ENCODE measurements around the gene CCL20. TPM values are rescaled to one million over a fixed set of nuclear protein-coding genes. Genes with fewer than 3 reads are reported as not detected.

Gene CCL20
- total and polyA plus RNA-seq, 2 of the 13 experiments (the other 11 are each of a cell fraction or from before 2014, with no cell fraction given) = 223 to 903 TPM

DNA sequence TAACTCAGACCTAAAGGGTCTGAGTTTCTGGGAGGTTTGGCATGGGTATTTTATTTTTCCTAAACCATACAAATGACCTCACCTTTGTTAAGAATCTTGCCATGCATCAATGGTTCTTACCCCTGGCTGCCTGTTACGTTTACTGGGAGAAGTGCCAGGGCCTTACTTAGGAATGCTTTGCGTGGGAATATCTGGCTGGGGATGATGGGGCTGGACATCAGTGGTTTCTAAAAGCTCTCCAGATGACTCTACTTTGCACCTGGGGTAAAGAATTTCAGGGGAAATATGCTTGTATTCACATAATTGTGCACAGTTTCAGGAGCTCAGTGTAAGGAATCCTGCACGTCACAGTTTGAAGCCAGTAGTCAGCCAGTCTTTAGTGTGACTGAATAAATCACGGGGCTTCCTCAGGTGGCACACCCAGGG lies 39.6 kb downstream of the CCL20 start:
- intact Hi-C loops (cut with micrococcal nuclease; ENCODE audit: unreplicated experiment) = no loop called here
- WGBS (ENCODE audit: low lambda C conversion rate) = 32% methylated on average over 4 of the region's 4 CpGs
- Histone ChIP-seq H4K20me1 (ENCODE audit: insufficient read depth, low read length) (no peaks in the 10 kb centered on the region), H3K4me3 (replicated peaks in 1 of 3; ENCODE audit: insufficient read depth in 1 of 3, low read depth in 2 of 3, low read length in 3 of 3) (no peak overlapping the region), H3K36me3 (replicated peaks in 1 of 2; ENCODE audit: control insufficient read depth in 1 of 2, insufficient read depth in 2 of 2, low read length in 2 of 2) (no peaks in the 10 kb centered on the region), H3K27me3 (ENCODE audit: control insufficient read depth in 1 of 2, insufficient read depth in 2 of 2, low read length in 2 of 2) (peaks cover 2 to 13% of the 10 kb centered on the region in 2 experiments; a peak in 3 of 5 replicates), H3K9ac (ENCODE audit: insufficient read depth, low read depth, low read length) (no peak overlapping the region), H3K4me1 (ENCODE audit: insufficient read depth, low read length) (peaks cover 35% of the 10 kb centered on the region), H3K9me3 (ENCODE audit: low read length) (no peaks in the 10 kb centered on the region), H2AFZ (ENCODE audit: low read length) (no peak overlapping the region), H3K4me2 (ENCODE audit: low read depth, low read length) (no peak overlapping the region; the same call in 1 of the 2 replicates), H3K27ac (ENCODE audit: extremely low read length, insufficient read depth, low read length) (no peak overlapping the region), H3K79me2 (ENCODE audit: insufficient read depth, low read length) (no peaks in the 10 kb centered on the region)
- no peak for ATAC-seq
- DNase-seq (ENCODE audit: low spot score) = no peak
- POLR2A ChIA-PET = no interaction called here
- CTCF ChIA-PET (ENCODE audit: low intra/inter-chr PET ratio, low total read pairs) = no interaction called here
- no peak for FAIRE-seq
- BruUV-seq (replicated peaks) = no TSS peak
- TF ChIP-seq, protein P1, sequence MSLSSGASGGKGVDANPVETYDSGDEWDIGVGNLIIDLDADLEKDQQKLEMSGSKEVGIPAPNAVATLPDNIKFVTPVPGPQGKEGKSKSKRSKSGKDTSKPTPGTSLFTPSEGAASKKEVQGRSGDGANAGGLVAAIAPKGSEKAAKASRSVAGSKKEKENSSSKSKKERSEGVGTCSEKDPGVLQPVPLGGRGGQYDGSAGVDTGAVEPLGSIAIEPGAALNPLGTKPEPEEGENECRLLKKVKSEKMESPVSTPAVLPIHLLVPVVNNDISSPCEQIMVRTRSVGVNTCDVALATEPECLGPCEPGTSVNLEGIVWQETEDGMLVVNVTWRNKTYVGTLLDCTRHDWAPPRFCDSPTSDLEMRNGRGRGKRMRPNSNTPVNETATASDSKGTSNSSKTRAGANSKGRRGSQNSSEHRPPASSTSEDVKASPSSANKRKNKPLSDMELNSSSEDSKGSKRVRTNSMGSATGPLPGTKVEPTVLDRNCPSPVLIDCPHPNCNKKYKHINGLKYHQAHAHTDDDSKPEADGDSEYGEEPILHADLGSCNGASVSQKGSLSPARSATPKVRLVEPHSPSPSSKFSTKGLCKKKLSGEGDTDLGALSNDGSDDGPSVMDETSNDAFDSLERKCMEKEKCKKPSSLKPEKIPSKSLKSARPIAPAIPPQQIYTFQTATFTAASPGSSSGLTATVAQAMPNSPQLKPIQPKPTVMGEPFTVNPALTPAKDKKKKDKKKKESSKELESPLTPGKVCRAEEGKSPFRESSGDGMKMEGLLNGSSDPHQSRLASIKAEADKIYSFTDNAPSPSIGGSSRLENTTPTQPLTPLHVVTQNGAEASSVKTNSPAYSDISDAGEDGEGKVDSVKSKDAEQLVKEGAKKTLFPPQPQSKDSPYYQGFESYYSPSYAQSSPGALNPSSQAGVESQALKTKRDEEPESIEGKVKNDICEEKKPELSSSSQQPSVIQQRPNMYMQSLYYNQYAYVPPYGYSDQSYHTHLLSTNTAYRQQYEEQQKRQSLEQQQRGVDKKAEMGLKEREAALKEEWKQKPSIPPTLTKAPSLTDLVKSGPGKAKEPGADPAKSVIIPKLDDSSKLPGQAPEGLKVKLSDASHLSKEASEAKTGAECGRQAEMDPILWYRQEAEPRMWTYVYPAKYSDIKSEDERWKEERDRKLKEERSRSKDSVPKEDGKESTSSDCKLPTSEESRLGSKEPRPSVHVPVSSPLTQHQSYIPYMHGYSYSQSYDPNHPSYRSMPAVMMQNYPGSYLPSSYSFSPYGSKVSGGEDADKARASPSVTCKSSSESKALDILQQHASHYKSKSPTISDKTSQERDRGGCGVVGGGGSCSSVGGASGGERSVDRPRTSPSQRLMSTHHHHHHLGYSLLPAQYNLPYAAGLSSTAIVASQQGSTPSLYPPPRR (CRISPR knock-in tag; IDR thresholded peaks at IDR 0.05; ENCODE audit: borderline replicate concordance) = no peak
- TF ChIP-seq ZNF577 (CRISPR knock-in tag; IDR thresholded peaks at IDR 0.05; ENCODE audit: borderline replicate concordance, low read depth) = no peak
- no peak for TF ChIP-seq RFXAP (CRISPR knock-in tag; IDR thresholded peaks at IDR 0.05; ENCODE audit: borderline replicate concordance)
- no peak for TF ChIP-seq MYNN (CRISPR knock-in tag; IDR thresholded peaks at IDR 0.05; ENCODE audit: low read depth)
- TF ChIP-seq, protein P2, sequence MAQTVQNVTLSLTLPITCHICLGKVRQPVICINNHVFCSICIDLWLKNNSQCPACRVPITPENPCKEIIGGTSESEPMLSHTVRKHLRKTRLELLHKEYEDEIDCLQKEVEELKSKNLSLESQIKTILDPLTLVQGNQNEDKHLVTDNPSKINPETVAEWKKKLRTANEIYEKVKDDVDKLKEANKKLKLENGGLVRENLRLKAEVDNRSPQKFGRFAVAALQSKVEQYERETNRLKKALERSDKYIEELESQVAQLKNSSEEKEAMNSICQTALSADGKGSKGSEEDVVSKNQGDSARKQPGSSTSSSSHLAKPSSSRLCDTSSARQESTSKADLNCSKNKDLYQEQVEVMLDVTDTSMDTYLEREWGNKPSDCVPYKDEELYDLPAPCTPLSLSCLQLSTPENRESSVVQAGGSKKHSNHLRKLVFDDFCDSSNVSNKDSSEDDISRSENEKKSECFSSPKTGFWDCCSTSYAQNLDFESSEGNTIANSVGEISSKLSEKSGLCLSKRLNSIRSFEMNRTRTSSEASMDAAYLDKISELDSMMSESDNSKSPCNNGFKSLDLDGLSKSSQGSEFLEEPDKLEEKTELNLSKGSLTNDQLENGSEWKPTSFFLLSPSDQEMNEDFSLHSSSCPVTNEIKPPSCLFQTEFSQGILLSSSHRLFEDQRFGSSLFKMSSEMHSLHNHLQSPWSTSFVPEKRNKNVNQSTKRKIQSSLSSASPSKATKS (CRISPR knock-in tag; IDR thresholded peaks at IDR 0.05) = no peak
- in situ Hi-C loops (cut with HindIII; ENCODE audit: extremely low pct_ligation_motif_present, low pct_unique_long_range_greater_than_20kb) = no loop called here
